GM23248 (cell line): ENCODE measurements around the gene CD8A.

Experiments used
- EZH2 ChIP-seq: fragments of 200-600 bp; sonication (generic); IDR thresholded peaks from 2 replicates; pipeline ENCODE4 v1.6.1; 2018; ENCODE audit warnings: antibody characterized with exemption, mild to moderate bottlenecking; ENCODE audit not compliant: insufficient read depth, poor library complexity, severe bottlenecking
- EZH2phosphoT487 ChIP-seq: fragments of 200-600 bp; sonication (generic); IDR thresholded peaks from 2 replicates; pipeline ENCODE4 v1.6.1; 2018; ENCODE audit warnings: antibody characterized with exemption, moderate library complexity, mild to moderate bottlenecking, low read depth; ENCODE audit not compliant: insufficient read depth

GRCh38 chr2:86818114-86818801 is 27.5 kb upstream of the CD8A start:
- no peak for TF ChIP-seq EZH2
- TF ChIP-seq EZH2phosphoT487, result no peak
